ENCODE data around the gene CAMTA1. TPM values are rescaled to one million over a fixed set of nuclear protein-coding genes. Genes with fewer than 3 reads are reported as not detected.

CAMTA1 gene
- total RNA-seq, 1 experiment from 2014 or later, result 82.2 TPM

GRCh38 chr1:7549277-7550161 lies 764.3 kb downstream of the CAMTA1 start:
- BruUV-seq (replicated peaks), result no TSS peak
- Histone ChIP-seq H3K27ac (ENCODE audit: low read length) (peak overlapping the region; percentile 78), H3K4me1 (ENCODE audit: control insufficient read depth, insufficient read depth, low read length) (peaks cover 29% of the 10 kb centered on the region), H3K36me3 (ENCODE audit: control insufficient read depth, insufficient read depth, low read length) (no peaks in the 10 kb centered on the region), H3K27me3 (ENCODE audit: control insufficient read depth, insufficient read depth, low read length) (no peaks in the 10 kb centered on the region), H3K9me3 (ENCODE audit: control insufficient read depth, insufficient read depth, low read depth, low read length) (no peaks in the 10 kb centered on the region), H3K4me3 (ENCODE audit: low read depth in 2 of 2, low read length in 2 of 2) (peak overlapping the region in 1 of 2 experiments; percentile 22; a peak in 1 of 4 replicates)
- intact Hi-C loops (cut with micrococcal nuclease; ENCODE audit: unreplicated experiment), result no loop called here
- TF ChIP-seq POLR2AphosphoS5 (IDR thresholded peaks at IDR 0.05; ENCODE audit: low read depth, low read length), result no peak
- TF ChIP-seq SIN3A (IDR thresholded peaks at IDR 0.05; ENCODE audit: borderline replicate concordance, insufficient read depth, low read depth, low read length), result no peak
- TF ChIP-seq REST (IDR thresholded peaks at IDR 0.05; ENCODE audit: insufficient read depth in 1 of 2, low read depth in 2 of 2, low read length in 1 of 2), result no peak
- TF ChIP-seq CTCF (IDR thresholded peaks at IDR 0.05), result no peak
- TF ChIP-seq TCF7L2 (IDR thresholded peaks at IDR 0.05; ENCODE audit: low read depth, low read length), result no peak
- peak; percentile 80 for ATAC-seq
- POLR2A ChIA-PET, result interaction anchor here (0.6 kb wide), 1 partner anchor 816 kb away, joined by 5 read pairs; no protein-coding TSS in a partner anchor
- peak; percentile 63 for DNase-seq (ENCODE audit: low read depth, low spot score)
- in situ Hi-C loops (cut with HindIII; ENCODE audit: low pct_unique_long_range_greater_than_20kb, low sequenced_read_pairs), result no loop called here
- CTCF ChIA-PET, result no interaction called here

- Histone ChIP-seq H3K27ac (ENCODE audit: low read length) (peak overlapping the region; percentile 78), H3K4me1 (ENCODE audit: control insufficient read depth, insufficient read depth, low read length) (peaks cover 29% of the 10 kb centered on the region), H3K36me3 (ENCODE audit: control insufficient read depth, insufficient read depth, low read length) (no peaks in the 10 kb centered on the region), H3K27me3 (ENCODE audit: control insufficient read depth, insufficient read depth, low read length) (no peaks in the 10 kb centered on the region), H3K9me3 (ENCODE audit: control insufficient read depth, insufficient read depth, low read depth, low read length) (no peaks in the 10 kb centered on the region), H3K4me3 (ENCODE audit: low read depth in 2 of 2, low read length in 2 of 2) (no peak overlapping the region)
- in situ Hi-C loops (cut with HindIII; ENCODE audit: low pct_unique_long_range_greater_than_20kb, low sequenced_read_pairs), result no loop called here
- intact Hi-C loops (cut with micrococcal nuclease; ENCODE audit: unreplicated experiment), result no loop called here
- TF ChIP-seq POLR2AphosphoS5 (IDR thresholded peaks at IDR 0.05; ENCODE audit: low read depth, low read length) (no peak), SIN3A (IDR thresholded peaks at IDR 0.05; ENCODE audit: borderline replicate concordance, insufficient read depth, low read depth, low read length) (no peak), TCF7L2 (IDR thresholded peaks at IDR 0.05; ENCODE audit: low read depth, low read length) (no peak), REST (IDR thresholded peaks at IDR 0.05; ENCODE audit: insufficient read depth in 1 of 2, low read depth in 2 of 2, low read length in 1 of 2) (no peak), CTCF (IDR thresholded peaks at IDR 0.05) (no peak)
- DNase-seq (ENCODE audit: low read depth, low spot score), result no peak
- ATAC-seq, result no peak
- ChIA-PET CTCF (interaction anchor here (0.5 to 0.6 kb wide), 2 partner anchors 12 to 503 kb away, joined by 3 read pairs; no protein-coding TSS in a partner anchor), POLR2A (no interaction called here)
- BruUV-seq (replicated peaks), result no TSS peak
These were observed 765.1 kb downstream of the CAMTA1 start for GRCh38 chr1:7550261-7550865.
